ENCODE data around the gene IL2RA. TPM values are rescaled to one million over a fixed set of nuclear protein-coding genes. Genes with fewer than 3 reads are reported as not detected.
"Not testable (repeated sequence)": the region's sequence is repeated elsewhere in the genome, so short reads cannot be mapped to it uniquely, and the experiment has no call there.

The IL2RA gene
- total RNA-seq, 1 experiment from 2014 or later: not detected

GRCh38 chr10:6083523-6084475 lies 21.6 kb upstream of the IL2RA start:
- DNase-seq (ENCODE audit: low read depth): no peak

- no peak for DNase-seq (ENCODE audit: low read depth)
These were observed 20.6 kb upstream of the IL2RA start for GRCh38 chr10:6082496-6083395.

GRCh38 chr10:6080417-6080973 lies 18.3 kb upstream of the IL2RA start:
- no peak for DNase-seq (ENCODE audit: low read depth)

- no peak for DNase-seq (ENCODE audit: low read depth)
These were observed 16.9 kb upstream of the IL2RA start for GRCh38 chr10:6079044-6079443.

- no peak for DNase-seq (ENCODE audit: low read depth)
These were observed 15.0 kb upstream of the IL2RA start for GRCh38 chr10:6077071-6077675.

GRCh38 chr10:6074489-6075301 lies 12.5 kb upstream of the IL2RA start:
- DNase-seq (ENCODE audit: low read depth): no peak

GRCh38 chr10:6072215-6072934 lies 10.2 kb upstream of the IL2RA start:
- no peak for DNase-seq (ENCODE audit: low read depth)

GRCh38 chr10:6071181-6072175 lies 9.3 kb upstream of the IL2RA start:
- DNase-seq (ENCODE audit: low read depth): no peak

GRCh38 chr10:6070660-6071059 lies 8.5 kb upstream of the IL2RA start:
- no peak for DNase-seq (ENCODE audit: low read depth)

GRCh38 chr10:6069081-6069931 lies 7.1 kb upstream of the IL2RA start:
- DNase-seq (ENCODE audit: low read depth): peak; percentile 49

- DNase-seq (ENCODE audit: low read depth): no peak
These were observed 6.3 kb upstream of the IL2RA start for GRCh38 chr10:6068422-6068821.

- no peak for DNase-seq (ENCODE audit: low read depth)
These were observed 5.8 kb upstream of the IL2RA start for GRCh38 chr10:6068006-6068405.

GRCh38 chr10:6067457-6067856 lies 5.3 kb upstream of the IL2RA start:
- DNase-seq (ENCODE audit: low read depth): no peak

GRCh38 chr10:6065835-6066234 lies 3.7 kb upstream of the IL2RA start:
- no peak for DNase-seq (ENCODE audit: low read depth)

GRCh38 chr10:6065406-6065805 lies 3.2 kb upstream of the IL2RA start:
- no peak for DNase-seq (ENCODE audit: low read depth)

- not testable (repeated sequence) for DNase-seq (ENCODE audit: low read depth)
These were observed 2.6 kb upstream of the IL2RA start for GRCh38 chr10:6064726-6065125.

- no peak for DNase-seq (ENCODE audit: low read depth)
These were observed 2.0 kb upstream of the IL2RA start for GRCh38 chr10:6064119-6064518.

- DNase-seq (ENCODE audit: low read depth): no peak
These were observed 1.1 kb downstream of the IL2RA start for GRCh38 chr10:6061056-6061455.

Measured in LHCN-M2 (cell line).